Measurements from ENCODE around the gene FGFR1OP2.
A peak's percentile ranks its signal among the peaks of the same experiment; 100 is the strongest.

The FGFR1OP2 gene

GRCh38 chr12:27015730-27016076 lies 77.4 kb downstream of the FGFR1OP2 start:
- Histone ChIP-seq H2AFZ (ENCODE audit: low read depth) (peak overlapping the region; percentile 70; the same call in 1 of the 2 replicates), H3K9ac (no peak overlapping the region)

More at GRCh38 chr12:27015730-27016076, 77.4 kb downstream of the FGFR1OP2 start:
- Histone ChIP-seq H3K27me3 (ENCODE audit: insufficient read depth, low read depth) (no peaks in the 10 kb centered on the region), H4K20me1 (ENCODE audit: insufficient read depth) (no peaks in the 10 kb centered on the region), H3K4me2 (peak overlapping the region; percentile 71; the same call in 1 of the 2 replicates), H3K79me2 (ENCODE audit: insufficient read depth, low read depth) (no peaks in the 10 kb centered on the region), H3K27ac (peak overlapping the region; percentile 86; the same call in 1 of the 2 replicates), H3K4me3 (IDR thresholded peaks at IDR 0.05; ENCODE audit: insufficient read depth, low read depth, low read length) (no peak overlapping the region), H3K36me3 (ENCODE audit: insufficient read depth) (no peaks in the 10 kb centered on the region), H3K4me1 (ENCODE audit: low read depth, poor library complexity, severe bottlenecking) (peaks cover 34% of the 10 kb centered on the region)
- TF ChIP-seq CTCF (conservative IDR thresholded peaks at IDR 0.05; ENCODE audit: low read depth, low read length): peak; percentile 72
